Panc1 (cell line): ENCODE data around the gene FRYL.

ENCODE experiments used
- REST ChIP-seq, 2 experiments: IDR thresholded peaks; 2 replicates each; pipeline ENCODE4 v1.6.1; 2011 to 2012; ENCODE audit warnings: low read depth in 2 of 2, control low read depth in 1 of 2, low read length in 1 of 2, mild to moderate bottlenecking in 1 of 2, moderate library complexity in 1 of 2; ENCODE audit not compliant: insufficient read depth in 1 of 2
- TCF7L2 ChIP-seq: IDR thresholded peaks from 2 replicates; pipeline ENCODE4 v1.6.1; 2011; ENCODE audit warnings: mild to moderate bottlenecking, low read depth, low read length, inconsistent platforms
- TF ChIP-seq, protein P1 (sequence below): fragments of 450-650 bp; IDR thresholded peaks from 2 replicates; pipeline ENCODE4 v1.5.1; 2017; ENCODE audit warnings: mild to moderate bottlenecking

GRCh38 chr4:48503233-48504025, 276.6 kb downstream of the FRYL start:
- TF ChIP-seq, protein P1, sequence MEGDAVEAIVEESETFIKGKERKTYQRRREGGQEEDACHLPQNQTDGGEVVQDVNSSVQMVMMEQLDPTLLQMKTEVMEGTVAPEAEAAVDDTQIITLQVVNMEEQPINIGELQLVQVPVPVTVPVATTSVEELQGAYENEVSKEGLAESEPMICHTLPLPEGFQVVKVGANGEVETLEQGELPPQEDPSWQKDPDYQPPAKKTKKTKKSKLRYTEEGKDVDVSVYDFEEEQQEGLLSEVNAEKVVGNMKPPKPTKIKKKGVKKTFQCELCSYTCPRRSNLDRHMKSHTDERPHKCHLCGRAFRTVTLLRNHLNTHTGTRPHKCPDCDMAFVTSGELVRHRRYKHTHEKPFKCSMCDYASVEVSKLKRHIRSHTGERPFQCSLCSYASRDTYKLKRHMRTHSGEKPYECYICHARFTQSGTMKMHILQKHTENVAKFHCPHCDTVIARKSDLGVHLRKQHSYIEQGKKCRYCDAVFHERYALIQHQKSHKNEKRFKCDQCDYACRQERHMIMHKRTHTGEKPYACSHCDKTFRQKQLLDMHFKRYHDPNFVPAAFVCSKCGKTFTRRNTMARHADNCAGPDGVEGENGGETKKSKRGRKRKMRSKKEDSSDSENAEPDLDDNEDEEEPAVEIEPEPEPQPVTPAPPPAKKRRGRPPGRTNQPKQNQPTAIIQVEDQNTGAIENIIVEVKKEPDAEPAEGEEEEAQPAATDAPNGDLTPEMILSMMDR: no peak
- TF ChIP-seq TCF7L2 (no peak), REST (IDR thresholded peaks at IDR 0.05; ENCODE audit: insufficient read depth in 1 of 2, low read depth in 2 of 2, low read length in 1 of 2) (no peak)
